PC-9 (cell line): ENCODE data around the gene PHYHIPL. TPM values are rescaled to one million over a fixed set of nuclear protein-coding genes. Genes with fewer than 3 reads are reported as not detected.

ENCODE experiments used
- BruUV-seq: library from RNA; stranded (reverse); fragments of 400-500 nt; replicated peaks from 2 replicates; lab custom pipeline; 2021; lab: Mats Ljungman, UMichigan
- CTCF ChIA-PET: fragments of 300-600 bp; sonication (Branson Sonifier 250); formaldehyde crosslinking; loops from one replicate; lab custom pipeline; 2022; ENCODE audit warnings: antibody characterized with exemption; lab: Charles Lee
- POLR2A ChIA-PET: fragments of 300-600 bp; sonication (Branson Sonifier 250); formaldehyde crosslinking; loops from one replicate; lab custom pipeline; 2022; ENCODE audit warnings: antibody characterized with exemption; ENCODE audit not compliant: unreplicated experiment; lab: Charles Lee
- DNase-seq, 2 experiments: peaks; one replicate each; pipeline versions ENCODE4 v3.0.0 to v3.0.0-alpha.2; 2015 to 2022; ENCODE audit warnings: mixed read lengths in 1 of 2
- H2AFZ ChIP-seq: fragments of 200-600 bp; sonication (generic); 2 replicates; pipeline ENCODE4 v1.8.1; 2017; ENCODE audit warnings: antibody characterized with exemption
- H3F3A ChIP-seq: fragments of 200-600 bp; sonication (generic); 2 replicates; pipeline ENCODE4 v1.8.1; 2017; ENCODE audit warnings: antibody characterized with exemption, mild to moderate bottlenecking, low read depth; ENCODE audit not compliant: insufficient read depth
- H3K27ac ChIP-seq: fragments of 200-600 bp; sonication (generic); 2 replicates; pipeline ENCODE4 v1.6.1; 2016; ENCODE audit warnings: mixed run types
- H3K27me3 ChIP-seq: fragments of 200-600 bp; sonication (generic); 2 replicates; pipeline ENCODE4 v1.6.1; 2016; ENCODE audit warnings: low read depth, mixed run types; ENCODE audit not compliant: insufficient read depth
- H3K36me3 ChIP-seq: fragments of 200-600 bp; sonication (generic); 2 replicates; pipeline ENCODE4 v1.6.1; 2016; ENCODE audit warnings: low read depth, mixed run types
- H3K4me1 ChIP-seq: fragments of 200-600 bp; sonication (generic); replicated peaks from 2 replicates; pipeline ENCODE4 v1.6.1; 2016; ENCODE audit warnings: mixed run types; ENCODE audit not compliant: insufficient read depth
- H3K4me2 ChIP-seq: fragments of 200-600 bp; sonication (generic); 2 replicates; pipeline ENCODE4 v1.6.1; 2017; ENCODE audit warnings: mixed run types
- H3K4me3 ChIP-seq: fragments of 200-600 bp; sonication (generic); 2 replicates; pipeline ENCODE4 v1.6.1; 2016; ENCODE audit warnings: mixed run types
- H3K79me2 ChIP-seq: fragments of 200-600 bp; sonication (generic); 2 replicates; pipeline ENCODE4 v1.6.1; 2017; ENCODE audit warnings: low read depth, mixed run types
- H3K9me2 ChIP-seq: fragments of 200-600 bp; sonication (generic); 2 replicates; pipeline ENCODE4 v1.8.1; 2017; ENCODE audit warnings: mild to moderate bottlenecking; ENCODE audit not compliant: insufficient read depth
- H3K9me3 ChIP-seq: fragments of 200-600 bp; sonication (generic); 2 replicates; pipeline ENCODE4 v1.8.1; 2016; ENCODE audit warnings: low read depth; ENCODE audit not compliant: insufficient read depth
- H4K20me1 ChIP-seq: fragments of 200-600 bp; sonication (generic); 2 replicates; pipeline ENCODE4 v1.8.1; 2017; ENCODE audit not compliant: insufficient read depth
- EZH2 ChIP-seq: fragments of 200-600 bp; sonication (generic); IDR thresholded peaks from 2 replicates; pipeline ENCODE4 v1.8.0; 2017; ENCODE audit warnings: antibody characterized with exemption, low read depth
- intact Hi-C: fragments of 100-400 bp; cut with micrococcal nuclease; formaldehyde crosslinking; loops from one replicate; pipeline ENCODE4 v1.10.0; 2022; ENCODE audit not compliant: unreplicated experiment
- total RNA-seq: library from RNA; stranded (reverse); gene quantifications from 2 replicates; pipeline ENCODE4 v1.2.3, GENCODE V29; 2021
- TF ChIP-seq, protein P1 (sequence below): fragments of 200-600 bp; sonication (generic); conservative IDR thresholded peaks from 2 replicates; pipeline ENCODE4 v1.6.1; 2017; ENCODE audit warnings: mixed run types, antibody characterized with exemption, mild to moderate bottlenecking, moderate library complexity

The PHYHIPL gene
- total RNA-seq, 1 experiment from 2014 or later = not detected

- Histone ChIP-seq H3K36me3 (no peaks in the 10 kb centered on the region), H3F3A (no peaks in the 10 kb centered on the region), H3K4me1 (no peaks in the 10 kb centered on the region), H3K4me2 (no peak overlapping the region), H4K20me1 (no peaks in the 10 kb centered on the region), H3K27me3 (0 out of 2 replicates have a peak, but pooled peaks cover 3% of the 10 kb centered on the region), H3K9me2 (no peaks in the 10 kb centered on the region), H2AFZ (no peak overlapping the region), H3K4me3 (no peak overlapping the region), H3K9me3 (no peaks in the 10 kb centered on the region), H3K27ac (no peak overlapping the region), H3K79me2 (no peaks in the 10 kb centered on the region)
- TF ChIP-seq, protein P1, sequence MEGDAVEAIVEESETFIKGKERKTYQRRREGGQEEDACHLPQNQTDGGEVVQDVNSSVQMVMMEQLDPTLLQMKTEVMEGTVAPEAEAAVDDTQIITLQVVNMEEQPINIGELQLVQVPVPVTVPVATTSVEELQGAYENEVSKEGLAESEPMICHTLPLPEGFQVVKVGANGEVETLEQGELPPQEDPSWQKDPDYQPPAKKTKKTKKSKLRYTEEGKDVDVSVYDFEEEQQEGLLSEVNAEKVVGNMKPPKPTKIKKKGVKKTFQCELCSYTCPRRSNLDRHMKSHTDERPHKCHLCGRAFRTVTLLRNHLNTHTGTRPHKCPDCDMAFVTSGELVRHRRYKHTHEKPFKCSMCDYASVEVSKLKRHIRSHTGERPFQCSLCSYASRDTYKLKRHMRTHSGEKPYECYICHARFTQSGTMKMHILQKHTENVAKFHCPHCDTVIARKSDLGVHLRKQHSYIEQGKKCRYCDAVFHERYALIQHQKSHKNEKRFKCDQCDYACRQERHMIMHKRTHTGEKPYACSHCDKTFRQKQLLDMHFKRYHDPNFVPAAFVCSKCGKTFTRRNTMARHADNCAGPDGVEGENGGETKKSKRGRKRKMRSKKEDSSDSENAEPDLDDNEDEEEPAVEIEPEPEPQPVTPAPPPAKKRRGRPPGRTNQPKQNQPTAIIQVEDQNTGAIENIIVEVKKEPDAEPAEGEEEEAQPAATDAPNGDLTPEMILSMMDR = no peak
- no peak for TF ChIP-seq EZH2
- CTCF ChIA-PET = no interaction called here
- POLR2A ChIA-PET = no interaction called here
- no TSS peak for BruUV-seq
- no peak for DNase-seq
- intact Hi-C loops = no loop called here
Measured at GRCh38 chr10:59265141-59265540, 88.7 kb downstream of the PHYHIPL start.

DNA sequence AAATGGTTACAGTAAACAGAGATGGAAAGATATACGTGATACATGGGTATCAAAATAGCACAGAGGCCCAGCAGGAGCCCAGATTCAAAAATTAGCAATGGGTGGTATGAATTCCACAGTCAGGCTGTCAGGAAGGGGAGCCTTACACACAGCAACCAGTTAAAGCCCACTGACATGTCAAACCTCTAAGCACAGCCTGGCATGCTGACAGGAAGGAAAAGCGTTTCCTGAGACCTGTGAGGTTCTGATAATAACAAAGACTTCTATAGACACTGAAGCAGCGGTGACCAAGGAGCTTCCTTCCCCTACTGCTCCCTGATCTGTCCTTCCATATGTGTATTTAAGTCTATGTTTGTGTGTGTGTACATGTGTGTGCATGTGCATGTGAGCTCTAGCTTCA, 89.9 kb downstream of the PHYHIPL start:
- H3K4me3 ChIP-seq = no peak overlapping the region
- DNase-seq = no peak
- no peaks in the 10 kb centered on the region for H3K36me3 ChIP-seq
- H3K4me1 ChIP-seq = no peaks in the 10 kb centered on the region
- no peak overlapping the region for H3K27ac ChIP-seq
- no peaks in the 10 kb centered on the region for H3K9me2 ChIP-seq
- 0 out of 2 replicates have a peak, but pooled peaks cover 3% of the 10 kb centered on the region for H3K27me3 ChIP-seq
- no peak overlapping the region for H2AFZ ChIP-seq
- no peaks in the 10 kb centered on the region for H3F3A ChIP-seq
- no peaks in the 10 kb centered on the region for H3K79me2 ChIP-seq
- ChIA-PET POLR2A (no interaction called here), CTCF (no interaction called here)
- H4K20me1 ChIP-seq = no peaks in the 10 kb centered on the region
- no peak for TF ChIP-seq EZH2
- H3K9me3 ChIP-seq = no peaks in the 10 kb centered on the region
- BruUV-seq = no TSS peak
- intact Hi-C loops = no loop called here
- H3K4me2 ChIP-seq = no peak overlapping the region

DNA sequence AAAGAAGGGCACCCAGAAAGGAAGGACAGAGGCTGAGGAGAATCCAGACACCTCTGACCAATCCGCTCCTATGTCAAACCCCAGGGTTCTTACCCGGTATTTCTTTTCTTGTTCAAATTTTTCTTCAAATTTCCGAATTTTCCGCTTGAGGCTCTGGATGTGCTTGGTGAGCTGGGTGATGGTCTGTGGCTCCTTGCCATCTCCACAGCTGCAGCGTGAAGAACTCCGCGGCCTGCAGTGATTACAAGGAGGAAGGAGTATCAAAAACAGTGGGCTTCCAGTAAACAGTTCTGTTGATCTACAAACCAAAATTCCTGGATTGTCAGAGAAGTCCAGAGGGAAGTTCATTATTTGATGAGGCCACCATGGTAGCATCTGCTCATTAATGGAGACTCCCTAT, 92.0 kb downstream of the PHYHIPL start:
- no peaks in the 10 kb centered on the region for H3K79me2 ChIP-seq
- no peaks in the 10 kb centered on the region for H3K9me2 ChIP-seq
- no peak overlapping the region for H3K4me2 ChIP-seq
- no peaks in the 10 kb centered on the region for H3K36me3 ChIP-seq
- no peak for DNase-seq
- H3K27ac ChIP-seq = no peak overlapping the region
- ChIA-PET POLR2A (no interaction called here), CTCF (no interaction called here)
- H3F3A ChIP-seq = no peaks in the 10 kb centered on the region
- H3K27me3 ChIP-seq = 0 out of 2 replicates have a peak, but pooled peaks cover 3% of the 10 kb centered on the region
- no TSS peak for BruUV-seq
- H3K4me1 ChIP-seq = no peaks in the 10 kb centered on the region
- no peaks in the 10 kb centered on the region for H3K9me3 ChIP-seq
- no peak for TF ChIP-seq EZH2
- TF ChIP-seq, protein P1 = no peak
- H4K20me1 ChIP-seq = no peaks in the 10 kb centered on the region
- no peak overlapping the region for H2AFZ ChIP-seq
- intact Hi-C loops = no loop called here
- H3K4me3 ChIP-seq = no peak overlapping the region

- H4K20me1 ChIP-seq = no peaks in the 10 kb centered on the region
- ChIA-PET CTCF (no interaction called here), POLR2A (no interaction called here)
- no peak overlapping the region for H3K4me3 ChIP-seq
- no peak for TF ChIP-seq EZH2
- TF ChIP-seq, protein P1 = no peak
- H2AFZ ChIP-seq = no peak overlapping the region
- H3K27me3 ChIP-seq = 0 out of 2 replicates have a peak, but pooled peaks cover 3% of the 10 kb centered on the region
- H3K9me3 ChIP-seq = no peaks in the 10 kb centered on the region
- BruUV-seq = no TSS peak
- DNase-seq = no peak
- no peak overlapping the region for H3K27ac ChIP-seq
- no peaks in the 10 kb centered on the region for H3K4me1 ChIP-seq
- H3K4me2 ChIP-seq = no peak overlapping the region
- no peaks in the 10 kb centered on the region for H3K79me2 ChIP-seq
- no peaks in the 10 kb centered on the region for H3K9me2 ChIP-seq
- intact Hi-C loops = no loop called here
- H3K36me3 ChIP-seq = no peaks in the 10 kb centered on the region
- no peaks in the 10 kb centered on the region for H3F3A ChIP-seq
Measured at GRCh38 chr10:59269651-59270050, 93.2 kb downstream of the PHYHIPL start.
